GM12878 (cell line): Measurements from ENCODE around the gene PERCC1. TPM values are rescaled to one million over a fixed set of nuclear protein-coding genes. Genes with fewer than 3 reads are reported as not detected.

ENCODE experiments used
- ATAC-seq: fragments of 200-7000 bp; cut with Tn5 transposase; 3 replicates; pipeline ENCODE4 v1.9.1; 2020; ENCODE audit warnings: mild to moderate bottlenecking, moderate library complexity
- BruUV-seq: library from RNA; stranded (reverse); fragments of 400-500 nt; replicated peaks from 2 replicates; lab custom pipeline; 2021; lab: Mats Ljungman, UMichigan
- CTCF ChIA-PET: fragments of 300-600 bp; sonication (Branson Sonifier 250); formaldehyde crosslinking; extraction: SDS; loops from one replicate; lab custom pipeline; 2021; ENCODE audit warnings: inconsistent platforms; lab: Yijun Ruan, JAX
- POLR2A ChIA-PET: fragments of 350-600 bp; formaldehyde crosslinking; extraction: SDS; loops from one replicate; lab custom pipeline; 2021; ENCODE audit warnings: inconsistent platforms; lab: Charles Lee
- RAD21 ChIA-PET: fragments of 300-600 bp; sonication (Branson Sonifier 250); formaldehyde crosslinking; loops from one replicate; lab custom pipeline; 2023; ENCODE audit warnings: antibody characterized with exemption; ENCODE audit not compliant: unreplicated experiment; lab: Charles Lee
- SMC1A ChIA-PET: fragments of 300-600 bp; sonication (Branson Sonifier 250); formaldehyde crosslinking; loops from one replicate; lab custom pipeline; 2023; ENCODE audit not compliant: unreplicated experiment, uncharacterized antibody; lab: Charles Lee
- DNase-seq: peaks from one replicate; pipeline ENCODE4 v3.0.0-alpha.2; 2011; ENCODE audit warnings: low read depth, low spot score
- FAIRE-seq: peaks from 3 replicates; lab custom pipeline; 2011; peaks lifted over from hg19 to GRCh38; lab: Jason Lieb, UNC
- H2AFZ ChIP-seq: 2 replicates; pipeline ENCODE4 v1.6.0; 2011; ENCODE audit warnings: low read depth, low read length, control low read depth; ENCODE audit not compliant: control insufficient read depth
- H3K27ac ChIP-seq: 2 replicates; pipeline ENCODE4 v1.5.1; 2011; ENCODE audit warnings: control low read depth; ENCODE audit not compliant: control insufficient read depth, insufficient read depth
- H3K27me3 ChIP-seq, 2 experiments: replicated peaks in 1 of 2; 2 replicates each; pipeline versions ENCODE4 v1.6.0 to v1.6.1; 2011; ENCODE audit warnings: low read length in 1 of 2; ENCODE audit not compliant: control insufficient read depth in 2 of 2, insufficient read depth in 2 of 2
- H3K36me3 ChIP-seq, 2 experiments: 2 replicates each; pipeline ENCODE4 v1.5.1; 2011; ENCODE audit warnings: low read length in 1 of 2; ENCODE audit not compliant: control insufficient read depth in 2 of 2, insufficient read depth in 2 of 2
- H3K4me1 ChIP-seq: 2 replicates; pipeline ENCODE4 v1.6.1; 2011; ENCODE audit warnings: mild to moderate bottlenecking, low read length, moderate library complexity, mixed read lengths; ENCODE audit not compliant: control insufficient read depth, insufficient read depth
- H3K4me2 ChIP-seq: 2 replicates; pipeline ENCODE4 v1.6.0; 2011; ENCODE audit warnings: control low read depth; ENCODE audit not compliant: control insufficient read depth, insufficient read depth
- H3K4me3 ChIP-seq: fragments of 200-600 bp; sonication (generic); 2 replicates; pipeline ENCODE4 v1.5.1; 2016
- H3K79me2 ChIP-seq: 2 replicates; pipeline ENCODE4 v1.6.0; 2011; ENCODE audit warnings: low read length; ENCODE audit not compliant: control insufficient read depth, insufficient read depth
- H3K9ac ChIP-seq: 2 replicates; pipeline ENCODE4 v1.8.0; 2011; ENCODE audit warnings: low read length, control low read depth, mixed read lengths; ENCODE audit not compliant: control insufficient read depth, insufficient read depth
- H3K9me3 ChIP-seq: replicated peaks from 3 replicates; pipeline ENCODE4 v1.5.1; 2011; ENCODE audit warnings: mild to moderate bottlenecking, low read length; ENCODE audit not compliant: control insufficient read depth, insufficient read depth
- H4K20me1 ChIP-seq: 2 replicates; pipeline ENCODE4 v1.6.0; 2011; ENCODE audit not compliant: control insufficient read depth, insufficient read depth
- CBX5 ChIP-seq: sonication (generic); IDR thresholded peaks from 2 replicates; pipeline ENCODE4 v1.6.1; 2016; ENCODE audit warnings: low read depth, moderate library complexity, mild to moderate bottlenecking, inconsistent platforms
- EED ChIP-seq: sonication (generic); IDR thresholded peaks from 2 replicates; pipeline ENCODE4 v1.6.1; 2016; ENCODE audit warnings: antibody characterized with exemption, low read depth
- EZH2 ChIP-seq: IDR thresholded peaks from 2 replicates; pipeline ENCODE4 v1.6.1; 2012; ENCODE audit warnings: low read depth, mild to moderate bottlenecking, control low read depth, inconsistent platforms, low read length, borderline replicate concordance; ENCODE audit not compliant: control insufficient read depth
- FOS ChIP-seq: IDR thresholded peaks from 3 replicates; pipeline ENCODE4 v1.6.1; 2011; ENCODE audit warnings: borderline replicate concordance; ENCODE audit not compliant: insufficient read length; ENCODE audit errors: extremely low read depth
- GATAD2B ChIP-seq: fragments of 450-650 bp; conservative IDR thresholded peaks from 2 replicates; pipeline ENCODE4 v1.6.1; 2017; ENCODE audit warnings: low read depth, mild to moderate bottlenecking, moderate library complexity
- STAT1 ChIP-seq: fragments of 450-650 bp; conservative IDR thresholded peaks from 2 replicates; pipeline ENCODE4 v1.6.1; 2014; ENCODE audit warnings: antibody characterized with exemption, mild to moderate bottlenecking
- WGBS: methylation state at CpG from one replicate; pipeline ENCODE4 v1.1.6; 2016; ENCODE audit warnings: low lambda C conversion rate; ENCODE audit not compliant: insufficient replicate concordance, insufficient coverage; ENCODE audit errors: missing lambda C conversion rate; 5-methylcytosine and 5-hydroxymethylcytosine counted together
- in situ Hi-C: fragments of 300-500 bp; cut with MboI; formaldehyde crosslinking; loops from 9 replicates; pipeline ENCODE4 v1.14.3; 2018; ENCODE audit warnings: mixed read lengths
- intact Hi-C: fragments of 100-400 bp; cut with micrococcal nuclease; formaldehyde crosslinking; loops from one replicate; pipeline ENCODE4 v1.14.2; 2022; ENCODE audit not compliant: unreplicated experiment
- polyA plus RNA-seq, 11 experiments: library from polyadenylated mRNA; depleted of rRNA in 4 of 11; unstranded in 6 of 11; stranded (reverse) in 5 of 11; fragments of >200 nt; fragmentation: Nextera tagmentation in 4 of 11; fragmentation: Illumina TruSeq in 1 of 11; extraction: Ambion mirVana in 4 of 11; extraction: Trizol in 1 of 11; gene quantifications; 1 replicate in 1 of 11; 2 replicates in 10 of 11; pipeline versions ENCODE4 v1.2.1 to v1.2.3, GENCODE V29; 2011 to 2016; ENCODE audit warnings: inconsistent platforms in 2 of 11, missing spikeins in 2 of 11, low read depth in 1 of 11
- total RNA-seq, 4 experiments: library from RNA; depleted of rRNA in 3 of 4; stranded (reverse); fragments of >200 nt in 3 of 4; fragmentation: Illumina TruSeq in 1 of 4; extraction: Trizol in 1 of 4; gene quantifications; 2 replicates each; pipeline versions ENCODE4 v1.2.1 to v1.2.3, GENCODE V29; 2013 to 2021
- TF ChIP-seq, protein P1 (sequence below): IDR thresholded peaks from 2 replicates; pipeline ENCODE4 v1.6.1; 2011; ENCODE audit warnings: borderline replicate concordance, low read depth, mild to moderate bottlenecking, moderate library complexity, low read length; ENCODE audit not compliant: insufficient read depth, poor library complexity, severe bottlenecking
- TF ChIP-seq, protein P2 (sequence below): IDR thresholded peaks from 2 replicates; pipeline ENCODE4 v1.6.1; 2012; ENCODE audit warnings: low read depth, low read length, improper control_type of control experiment

The PERCC1 gene
- total and polyA plus RNA-seq, 10 of the 15 experiments (the other 5 are each of a cell fraction or from before 2014, with no cell fraction given), result not detected

DNA sequence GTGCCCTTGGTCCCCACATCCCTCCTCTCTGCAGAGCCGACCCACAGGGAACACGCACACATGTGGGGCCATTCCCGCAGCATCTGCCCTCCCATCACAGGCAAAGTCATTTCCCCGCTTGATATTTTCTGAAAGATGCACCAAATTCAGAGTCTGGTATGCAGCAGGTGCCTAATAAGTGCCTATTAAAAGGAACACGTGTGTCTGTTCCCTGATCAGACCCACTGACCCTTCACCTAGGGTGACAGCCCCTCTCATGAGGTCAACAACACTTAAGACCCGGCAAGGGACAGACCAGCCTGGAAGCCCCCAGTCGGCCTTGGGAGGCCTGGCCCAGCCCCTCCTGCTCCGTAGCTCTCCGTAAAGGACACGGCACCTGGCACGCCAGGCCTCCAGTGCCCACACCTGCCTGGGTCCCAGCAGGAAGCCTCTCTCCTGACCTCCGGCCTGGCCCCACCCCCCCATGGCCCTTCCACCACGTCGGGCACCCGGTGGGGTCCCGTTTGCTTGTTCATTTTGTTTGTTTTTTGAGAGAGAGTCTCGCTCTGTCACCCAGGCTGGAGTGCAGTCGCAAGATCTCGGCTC, 36.4 kb upstream of the PERCC1 start:
- Histone ChIP-seq H3K4me1 (no peaks in the 10 kb centered on the region), H3K9ac (no peak overlapping the region), H2AFZ (no peak overlapping the region), H3K79me2 (no peaks in the 10 kb centered on the region), H3K9me3 (no peaks in the 10 kb centered on the region), H3K27me3 (no peaks in the 10 kb centered on the region), H3K4me3 (no peak overlapping the region)
- no peak for DNase-seq
- ATAC-seq, result no peak
- CTCF ChIA-PET, result no interaction called here
- RAD21 ChIA-PET, result interaction anchor here (0.6 kb wide), 1 partner anchor 10 kb away, joined by 4 read pairs; no protein-coding TSS in a partner anchor
- POLR2A ChIA-PET, result no interaction called here
- no TSS peak for BruUV-seq
- SMC1A ChIA-PET, result no interaction called here
- no peak for FAIRE-seq
- TF ChIP-seq FOS (no peak), CBX5 (no peak), STAT1 (no peak), EZH2 (no peak), GATAD2B (no peak), EED (no peak)
- TF ChIP-seq, protein P1, sequence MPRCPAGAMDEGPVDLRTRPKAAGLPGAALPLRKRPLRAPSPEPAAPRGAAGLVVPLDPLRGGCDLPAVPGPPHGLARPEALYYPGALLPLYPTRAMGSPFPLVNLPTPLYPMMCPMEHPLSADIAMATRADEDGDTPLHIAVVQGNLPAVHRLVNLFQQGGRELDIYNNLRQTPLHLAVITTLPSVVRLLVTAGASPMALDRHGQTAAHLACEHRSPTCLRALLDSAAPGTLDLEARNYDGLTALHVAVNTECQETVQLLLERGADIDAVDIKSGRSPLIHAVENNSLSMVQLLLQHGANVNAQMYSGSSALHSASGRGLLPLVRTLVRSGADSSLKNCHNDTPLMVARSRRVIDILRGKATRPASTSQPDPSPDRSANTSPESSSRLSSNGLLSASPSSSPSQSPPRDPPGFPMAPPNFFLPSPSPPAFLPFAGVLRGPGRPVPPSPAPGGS, result no peak
- TF ChIP-seq, protein P2, sequence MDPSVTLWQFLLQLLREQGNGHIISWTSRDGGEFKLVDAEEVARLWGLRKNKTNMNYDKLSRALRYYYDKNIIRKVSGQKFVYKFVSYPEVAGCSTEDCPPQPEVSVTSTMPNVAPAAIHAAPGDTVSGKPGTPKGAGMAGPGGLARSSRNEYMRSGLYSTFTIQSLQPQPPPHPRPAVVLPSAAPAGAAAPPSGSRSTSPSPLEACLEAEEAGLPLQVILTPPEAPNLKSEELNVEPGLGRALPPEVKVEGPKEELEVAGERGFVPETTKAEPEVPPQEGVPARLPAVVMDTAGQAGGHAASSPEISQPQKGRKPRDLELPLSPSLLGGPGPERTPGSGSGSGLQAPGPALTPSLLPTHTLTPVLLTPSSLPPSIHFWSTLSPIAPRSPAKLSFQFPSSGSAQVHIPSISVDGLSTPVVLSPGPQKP, result no peak
- TF ChIP-seq, all 136 proteins: peak for 0
- Histone ChIP-seq H4K20me1 (no peaks in the 10 kb centered on the region), H3K4me2 (no peak overlapping the region), H3K36me3 (no peaks in the 10 kb centered on the region; a peak in 1 of 4 replicates), H3K27ac (no peak overlapping the region)
- in situ Hi-C loops, result no loop called here
- intact Hi-C loops, result no loop called here
- 87% methylated on average over 19 of the region's 19 CpGs for WGBS
